Measurements from ENCODE around the gene CTDSP2.

GRCh38 chr12:57797933-57798332, 48.6 kb downstream of the CTDSP2 start:
- no peak for TF ChIP-seq CTCF (IDR thresholded peaks at IDR 0.05)
- TF ChIP-seq ZFX (IDR thresholded peaks at IDR 0.05; ENCODE audit: borderline replicate concordance) = no peak

Data from 22Rv1 (cell line).